HCT116 (cell line): ENCODE data around the gene IL1R2. TPM values are rescaled to one million over a fixed set of nuclear protein-coding genes. Genes with fewer than 3 reads are reported as not detected.

Experiments used
- ATAC-seq: fragments of 200-7000 bp; cut with Tn5 transposase; 2 replicates; pipeline ENCODE4 v1.9.1; 2020; ENCODE audit warnings: mild to moderate bottlenecking, moderate library complexity
- BruUV-seq: library from RNA; stranded (reverse); fragments of 400-500 nt; replicated peaks from 2 replicates; lab custom pipeline; 2021; lab: Mats Ljungman, UMichigan
- CTCF ChIA-PET: fragments of 300-600 bp; sonication (Branson Sonifier 250); formaldehyde crosslinking; loops from one replicate; lab custom pipeline; 2021; ENCODE audit warnings: antibody characterized with exemption; lab: Charles Lee
- POLR2A ChIA-PET: fragments of 300-600, 350-600 bp; sonication (Branson Sonifier 250); formaldehyde crosslinking; loops from one replicate; lab custom pipeline; 2021; ENCODE audit warnings: antibody characterized with exemption; lab: Charles Lee
- RAD21 ChIA-PET, 2 experiments: fragments of 300-600 bp; sonication (Branson Sonifier 250); formaldehyde crosslinking; loops; one replicate each; lab custom pipeline; 2023; ENCODE audit warnings: low total read pairs in 2 of 2; ENCODE audit not compliant: uncharacterized antibody in 2 of 2, unreplicated experiment in 2 of 2, low non-redundant PET in 1 of 2; lab: Charles Lee
- DNase-seq: peaks from one replicate; pipeline ENCODE4 v3.0.0-alpha.2; 2010; ENCODE audit warnings: low read depth, low spot score
- H2AFZ ChIP-seq: fragments of 200-600 bp; shearing (Covaris generic), sonication (generic); 2 replicates; pipeline ENCODE4 v1.6.1; 2017; ENCODE audit warnings: low read depth, mixed run types, mixed read lengths, antibody characterized with exemption, low read length; ENCODE audit not compliant: poor library complexity, severe bottlenecking
- H3K27ac ChIP-seq: 2 replicates; pipeline ENCODE4 v1.5.1; 2012; ENCODE audit warnings: low read depth, low read length
- H3K27me3 ChIP-seq: fragments of 200-600 bp; sonication (generic); 2 replicates; pipeline ENCODE4 v1.6.1; 2016; ENCODE audit warnings: mixed run types, low read length, mixed read lengths; ENCODE audit not compliant: insufficient read depth
- H3K36me3 ChIP-seq, 2 experiments: fragments of 200-500 bp in 1 of 2; fragments of 200-600 bp in 1 of 2; sonication (Bioruptor generic) in 1 of 2; sonication (generic) in 1 of 2; 2 replicates each; pipeline versions ENCODE4 v1.5.1 to v1.6.1; 2014 to 2016; ENCODE audit warnings: low read length in 2 of 2, inconsistent platforms in 1 of 2, mixed read lengths in 1 of 2, mixed run types in 1 of 2; ENCODE audit not compliant: insufficient read depth in 2 of 2, control insufficient read depth in 1 of 2
- H3K4me1 ChIP-seq, 2 experiments: fragments of 200-600 bp in 1 of 2; sonication (generic) in 1 of 2; 2 replicates each; pipeline versions ENCODE4 v1.5.1 to v1.6.1; 2012 to 2017; ENCODE audit warnings: low read length in 2 of 2, inconsistent platforms in 1 of 2, mild to moderate bottlenecking in 1 of 2, mixed read lengths in 1 of 2, mixed run types in 1 of 2, moderate library complexity in 1 of 2; ENCODE audit not compliant: insufficient read depth in 2 of 2, control insufficient read depth in 1 of 2
- H3K4me2 ChIP-seq: fragments of 200-600 bp; sonication (generic); 2 replicates; pipeline ENCODE4 v1.6.1; 2017; ENCODE audit warnings: mixed run types, low read length, mixed read lengths
- H3K4me3 ChIP-seq, 2 experiments: fragments of 200-600 bp in 1 of 2; sonication (generic) in 1 of 2; replicated peaks in 1 of 2; 2 replicates each; pipeline ENCODE4 v1.5.1; 2011 to 2016; ENCODE audit warnings: low read length in 2 of 2, control low read depth in 1 of 2, low read depth in 1 of 2, mild to moderate bottlenecking in 1 of 2, mixed read lengths in 1 of 2, mixed run types in 1 of 2
- H3K79me2 ChIP-seq: fragments of 200-600 bp; sonication (generic); 2 replicates; pipeline ENCODE4 v1.6.1; 2017; ENCODE audit warnings: mild to moderate bottlenecking, mixed run types, low read length, moderate library complexity, mixed read lengths; ENCODE audit not compliant: insufficient read depth
- H3K9ac ChIP-seq: fragments of 200-600 bp; sonication (generic); 2 replicates; pipeline ENCODE4 v1.6.1; 2016; ENCODE audit warnings: low read length, mixed read lengths
- H3K9me2 ChIP-seq: fragments of 200-600 bp; sonication (generic), shearing (Covaris generic); 2 replicates; pipeline ENCODE4 v1.6.1; 2017; ENCODE audit warnings: mixed run types, mild to moderate bottlenecking, moderate library complexity; ENCODE audit not compliant: insufficient read depth
- H3K9me3 ChIP-seq, 2 experiments: fragments of 200-500 bp in 1 of 2; fragments of 200-600 bp in 1 of 2; sonication (Bioruptor generic) in 1 of 2; sonication (generic) in 1 of 2; 2 replicates each; pipeline ENCODE4 v1.6.1; 2014 to 2017; ENCODE audit warnings: low read length in 2 of 2, mixed read lengths in 2 of 2, inconsistent platforms in 1 of 2, low read depth in 1 of 2, mild to moderate bottlenecking in 1 of 2, mixed run types in 1 of 2, moderate library complexity in 1 of 2; ENCODE audit not compliant: control insufficient read depth in 1 of 2, insufficient read depth in 1 of 2
- H4K20me1 ChIP-seq: fragments of 200-600 bp; sonication (generic), shearing (Covaris generic); 2 replicates; pipeline ENCODE4 v1.6.1; 2017; ENCODE audit warnings: mixed run types, mild to moderate bottlenecking, moderate library complexity; ENCODE audit not compliant: insufficient read depth
- ATF3 ChIP-seq: IDR thresholded peaks from 2 replicates; pipeline ENCODE4 v1.6.1; 2012
- CEBPB ChIP-seq: IDR thresholded peaks from 2 replicates; pipeline ENCODE4 v1.6.1; 2012; ENCODE audit warnings: low read depth
- EGR1 ChIP-seq: IDR thresholded peaks from 2 replicates; pipeline ENCODE4 v1.6.1; 2012; ENCODE audit warnings: low read depth
- EZH2phosphoT487 ChIP-seq: fragments of 200-600 bp; IDR thresholded peaks from 2 replicates; pipeline ENCODE4 v1.6.1; 2018; ENCODE audit warnings: antibody characterized with exemption, borderline replicate concordance
- FOSL1 ChIP-seq: IDR thresholded peaks from 2 replicates; pipeline ENCODE4 v1.6.1; 2012; ENCODE audit warnings: low read depth
- POLR2AphosphoS5 ChIP-seq: IDR thresholded peaks from 2 replicates; pipeline ENCODE4 v1.6.1; 2011; ENCODE audit warnings: mild to moderate bottlenecking, low read depth, low read length, moderate library complexity
- REST ChIP-seq: IDR thresholded peaks from 2 replicates; pipeline ENCODE4 v1.6.1; 2012; ENCODE audit warnings: low read depth
- TCF7L2 ChIP-seq: IDR thresholded peaks from 2 replicates; pipeline ENCODE4 v1.7.0; 2011; ENCODE audit warnings: borderline replicate concordance, inconsistent platforms; ENCODE audit not compliant: insufficient read depth, insufficient read length; ENCODE audit errors: extremely low read depth
- YY1 ChIP-seq: IDR thresholded peaks from 2 replicates; pipeline ENCODE4 v1.6.1; 2011; ENCODE audit warnings: low read length, low read depth, moderate library complexity, mild to moderate bottlenecking; ENCODE audit not compliant: insufficient replicate concordance; ENCODE audit errors: extremely low read depth
- intact Hi-C: fragments of 100-400 bp; cut with micrococcal nuclease; formaldehyde crosslinking; loops from 2 replicates; pipeline ENCODE4 v1.10.0; 2022
- total RNA-seq: library from RNA; stranded (reverse); gene quantifications from one replicate; pipeline ENCODE4 v1.2.1, GENCODE V29; 2021; ENCODE audit not compliant: unreplicated experiment

IL1R2 gene
- total RNA-seq, 1 experiment from 2014 or later, result 0.52 TPM

GRCh38 chr2:101991721-101992145, at the start of gene IL1R2 (continued):
- TF ChIP-seq EGR1, result no peak
- TF ChIP-seq, all 23 proteins: peak for 0

- ATAC-seq, result no peak
- H3K9me3 ChIP-seq, result no peaks in the 10 kb centered on the region
- H3K9ac ChIP-seq, result no peak overlapping the region
- DNase-seq, result no peak
- H3K9me2 ChIP-seq, result no peaks in the 10 kb centered on the region
- no peaks in the 10 kb centered on the region for H4K20me1 ChIP-seq
- BruUV-seq, result no TSS peak
- H2AFZ ChIP-seq, result no peak overlapping the region
- H3K4me1 ChIP-seq, result no peaks in the 10 kb centered on the region
- no peak overlapping the region for H3K4me2 ChIP-seq
- ChIA-PET CTCF (no interaction called here), POLR2A (no interaction called here), RAD21 (no interaction called here)
- H3K79me2 ChIP-seq, result no peaks in the 10 kb centered on the region
- no peaks in the 10 kb centered on the region for H3K36me3 ChIP-seq
- TF ChIP-seq YY1 (no peak), FOSL1 (no peak), CEBPB (no peak), TCF7L2 (no peak), ATF3 (no peak), REST (no peak), POLR2AphosphoS5 (no peak), EZH2phosphoT487 (no peak)
- H3K4me3 ChIP-seq, result no peak overlapping the region
- no peaks in the 10 kb centered on the region for H3K27me3 ChIP-seq
- no peak overlapping the region for H3K27ac ChIP-seq
- intact Hi-C loops, result no loop called here
These were observed 48.9 kb upstream of the IL1R2 start for GRCh38 chr2:101942851-101943250.
